GM10266 (cell line): ENCODE measurements around the gene LY6G5B.

Experiments used
- DNase-seq: peaks from one replicate; pipeline ENCODE4 v3.0.0; 2012; ENCODE audit errors: extremely low spot score
- TF ChIP-seq, protein P1 (sequence below): IDR thresholded peaks from 2 replicates; pipeline ENCODE4 v1.5.1; 2012; ENCODE audit warnings: mild to moderate bottlenecking, low read depth; ENCODE audit not compliant: control insufficient read depth, insufficient read depth; ENCODE audit errors: missing control alignments

The LY6G5B gene

GRCh38 chr6:31664790-31665500, 4.8 kb upstream of the LY6G5B start, which contains the start of gene GPANK1:
Gene GPANK1, minus strand, starts transcription at chr6:31664997. Its CDS starts 519 bp downstream, at chr6:31664478.
- TF ChIP-seq, protein P1, sequence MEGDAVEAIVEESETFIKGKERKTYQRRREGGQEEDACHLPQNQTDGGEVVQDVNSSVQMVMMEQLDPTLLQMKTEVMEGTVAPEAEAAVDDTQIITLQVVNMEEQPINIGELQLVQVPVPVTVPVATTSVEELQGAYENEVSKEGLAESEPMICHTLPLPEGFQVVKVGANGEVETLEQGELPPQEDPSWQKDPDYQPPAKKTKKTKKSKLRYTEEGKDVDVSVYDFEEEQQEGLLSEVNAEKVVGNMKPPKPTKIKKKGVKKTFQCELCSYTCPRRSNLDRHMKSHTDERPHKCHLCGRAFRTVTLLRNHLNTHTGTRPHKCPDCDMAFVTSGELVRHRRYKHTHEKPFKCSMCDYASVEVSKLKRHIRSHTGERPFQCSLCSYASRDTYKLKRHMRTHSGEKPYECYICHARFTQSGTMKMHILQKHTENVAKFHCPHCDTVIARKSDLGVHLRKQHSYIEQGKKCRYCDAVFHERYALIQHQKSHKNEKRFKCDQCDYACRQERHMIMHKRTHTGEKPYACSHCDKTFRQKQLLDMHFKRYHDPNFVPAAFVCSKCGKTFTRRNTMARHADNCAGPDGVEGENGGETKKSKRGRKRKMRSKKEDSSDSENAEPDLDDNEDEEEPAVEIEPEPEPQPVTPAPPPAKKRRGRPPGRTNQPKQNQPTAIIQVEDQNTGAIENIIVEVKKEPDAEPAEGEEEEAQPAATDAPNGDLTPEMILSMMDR, result no peak
- peak; percentile 83 for DNase-seq

DNA sequence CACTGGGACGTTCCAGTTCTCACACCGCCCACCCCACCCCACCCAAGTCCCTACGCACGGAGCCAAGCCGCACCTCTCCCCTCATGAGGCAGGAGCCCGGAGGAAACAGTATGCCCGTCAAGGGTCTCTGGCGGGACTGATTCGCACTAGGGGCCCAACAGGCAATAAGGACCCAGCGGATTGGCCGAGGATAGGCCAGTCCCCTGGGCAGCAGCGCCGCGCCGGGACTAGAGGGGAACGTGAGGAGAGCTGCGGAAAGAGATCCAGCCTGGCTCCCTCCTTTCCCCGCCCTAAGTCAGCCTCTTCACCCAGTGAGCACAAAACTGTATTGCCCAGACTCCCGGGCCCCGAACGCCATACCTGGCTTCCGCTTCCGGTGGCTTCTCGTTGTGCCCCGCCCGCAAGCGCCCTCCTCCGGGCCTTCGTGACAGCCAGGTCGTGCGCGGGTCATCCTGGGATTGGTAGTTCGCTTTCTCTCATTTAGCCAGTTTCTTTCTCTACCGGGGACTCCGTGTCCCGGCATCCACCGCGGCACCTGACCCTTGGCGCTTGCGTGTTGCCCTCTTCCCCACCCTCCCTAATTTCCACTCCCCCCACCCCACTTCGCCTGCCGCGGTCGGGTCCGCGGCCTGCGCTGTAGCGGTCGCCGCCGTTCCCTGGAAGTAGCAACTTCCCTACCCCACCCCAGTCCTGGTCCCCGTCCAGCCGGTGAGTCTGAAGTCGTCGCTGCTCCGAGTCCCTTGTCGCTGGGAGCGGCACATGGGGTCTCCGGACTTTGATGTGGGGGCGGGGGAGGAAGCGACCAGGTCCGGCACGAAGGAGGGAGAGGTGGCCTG, 4.1 kb upstream of the LY6G5B start, which contains the start of gene CSNK2B:
CSNK2B (plus strand) TSS at position 580 of the 836 bp plus-strand sequence. CDS start 752 bp downstream, outside the sequence.
- TF ChIP-seq, protein P1, result no peak
- peak; percentile 95 for DNase-seq

DNA sequence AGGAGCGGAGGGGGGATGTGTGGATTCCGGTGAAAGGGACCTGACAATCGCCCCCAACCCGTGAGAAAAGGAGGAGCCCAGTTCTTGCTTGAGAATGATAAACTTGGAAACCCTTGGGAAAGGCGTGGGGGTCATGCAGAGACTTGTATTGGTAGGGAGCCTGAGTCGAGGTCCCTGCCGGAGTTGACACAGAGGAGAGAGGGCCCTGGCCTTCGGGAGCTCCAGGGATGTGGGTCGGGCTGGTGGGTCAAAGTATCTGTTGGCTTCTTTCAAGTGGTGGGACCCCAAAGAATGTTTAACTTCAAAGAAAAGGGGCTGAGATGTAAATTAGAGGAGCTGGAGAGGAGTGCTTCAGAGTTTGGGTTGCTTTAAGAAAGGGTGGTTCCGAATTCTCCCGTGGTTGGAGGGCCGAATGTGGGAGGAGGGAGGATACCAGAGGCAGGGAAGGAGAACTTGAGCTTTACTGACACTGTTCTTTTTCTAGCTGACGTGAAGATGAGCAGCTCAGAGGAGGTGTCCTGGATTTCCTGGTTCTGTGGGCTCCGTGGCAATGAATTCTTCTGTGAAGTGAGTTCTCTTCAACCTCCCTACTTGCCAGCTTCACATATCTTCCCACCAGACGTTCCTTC, 3.3 kb upstream of the LY6G5B start:
- TF ChIP-seq, protein P1, result no peak
- no peak for DNase-seq

DNA sequence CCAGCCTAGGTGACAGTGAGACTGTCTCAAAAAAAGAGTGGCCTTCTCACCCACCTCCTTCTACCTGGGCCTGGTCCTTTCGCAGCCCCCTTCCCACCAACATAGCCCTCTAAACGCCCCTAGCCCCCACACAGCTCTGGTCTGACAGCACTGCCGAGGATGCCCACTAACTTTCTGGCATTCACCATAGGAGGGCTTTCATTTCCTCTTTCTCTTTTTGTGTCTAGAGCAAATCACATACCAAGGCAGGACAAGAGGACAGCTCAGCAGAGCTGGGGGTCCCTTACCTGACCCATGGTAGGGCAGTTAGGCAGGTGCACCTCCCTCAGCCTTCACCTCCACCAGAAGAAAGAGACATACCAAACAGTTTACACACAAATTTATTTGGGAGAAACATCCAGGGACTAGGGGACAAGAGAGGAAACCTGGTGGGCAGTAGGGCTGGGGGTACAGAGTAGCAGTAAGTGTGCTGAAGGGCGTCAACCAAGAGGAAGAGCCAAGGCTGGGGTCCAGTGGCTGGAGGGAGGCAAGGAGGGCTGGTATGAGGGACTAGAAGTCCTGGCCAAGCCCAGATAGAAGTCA, 6.6 kb downstream of the LY6G5B start:
- TF ChIP-seq, protein P1, result no peak
- no peak for DNase-seq

DNA sequence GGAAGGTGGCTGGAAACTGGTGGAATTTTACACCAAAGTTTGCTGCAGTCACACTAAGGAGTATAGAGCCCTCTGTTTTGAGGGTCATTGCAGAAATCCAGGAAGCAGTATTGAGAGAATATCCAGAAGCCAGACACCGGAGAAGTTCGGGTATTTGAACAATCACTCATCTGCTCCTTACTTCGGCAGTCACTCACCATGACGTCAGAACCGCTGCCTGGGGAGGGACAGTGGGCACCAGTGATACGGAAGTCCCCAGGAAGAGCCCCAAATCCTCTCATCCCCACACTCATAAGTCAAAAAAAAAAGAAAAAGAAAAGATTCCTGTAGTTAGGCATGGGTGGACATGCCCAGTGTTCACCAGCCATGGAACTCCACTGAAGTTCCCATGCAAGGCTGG, 7.1 kb downstream of the LY6G5B start:
- TF ChIP-seq, protein P1, result no peak
- DNase-seq, result no peak

DNA sequence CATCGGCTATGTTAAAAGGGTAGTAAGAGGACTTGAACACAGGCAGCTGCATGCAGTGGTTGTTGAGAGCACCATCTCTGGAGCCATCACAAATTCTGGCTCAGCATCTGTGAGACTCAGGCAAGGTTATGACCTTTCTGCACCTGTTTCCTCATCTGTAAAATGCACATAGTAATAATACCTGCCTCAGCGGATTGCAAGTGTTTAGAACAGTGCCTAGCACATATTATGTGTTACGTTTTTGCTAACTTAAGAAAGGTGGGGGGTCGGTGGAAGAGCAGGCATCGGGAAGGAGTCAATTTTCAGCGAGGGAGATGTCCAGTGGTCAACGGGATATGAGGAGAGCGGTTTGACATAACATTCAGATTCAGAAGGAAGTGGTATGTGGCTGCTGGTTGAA, 8.2 kb downstream of the LY6G5B start:
- DNase-seq, result no peak
- TF ChIP-seq, protein P1, result no peak
